K562 (cell line): ENCODE measurements around the gene OIT3. TPM values are rescaled to one million over a fixed set of nuclear protein-coding genes. Genes with fewer than 3 reads are reported as not detected.

ENCODE experiments used
- ATAC-seq: fragments of 200-7000 bp; cut with Tn5 transposase; 3 replicates; pipeline ENCODE4 v1.9.1; 2020; ENCODE audit warnings: moderate library complexity
- BruUV-seq: library from RNA; stranded (reverse); fragments of 400-500 nt; replicated peaks from 2 replicates; lab custom pipeline; 2021; lab: Mats Ljungman, UMichigan
- CTCF ChIA-PET: fragments of 300-600 bp; formaldehyde crosslinking; extraction: SDS; loops from one replicate; lab custom pipeline; 2021; ENCODE audit warnings: low intra/inter-chr PET ratio; lab: Yijun Ruan, JAX
- POLR2A ChIA-PET: fragments of 300-600, 350-650 bp; sonication (Branson Sonifier 250); formaldehyde crosslinking; extraction: SDS; loops from one replicate; lab custom pipeline; 2021; ENCODE audit warnings: antibody characterized with exemption, inconsistent platforms; lab: Yijun Ruan, JAX
- DNase-seq, 4 experiments: peaks; one replicate each; pipeline versions ENCODE4 v3.0.0 to v3.0.0-alpha.2; 2011 to 2018; ENCODE audit warnings: low spot score in 3 of 4, mixed read lengths in 3 of 4; ENCODE audit errors: extremely low read depth in 1 of 4
- FAIRE-seq: peaks from 2 replicates; lab custom pipeline; 2011; peaks lifted over from hg19 to GRCh38; lab: Jason Lieb, UNC
- H2AFZ ChIP-seq: 2 replicates; pipeline ENCODE4 v1.6.0; 2011; ENCODE audit warnings: low read depth, low read length, control low read depth, inconsistent platforms
- H3K27ac ChIP-seq: fragments of 200-600 bp; 3 replicates; pipeline ENCODE4 v1.8.0; 2011; ENCODE audit warnings: low read depth, mild to moderate bottlenecking, control low read depth, inconsistent platforms, low read length, moderate library complexity, mixed read lengths; ENCODE audit errors: extremely low read depth
- H3K27me3 ChIP-seq, 2 experiments: fragments of 300-600 bp in 1 of 2; 2 replicates in 1 of 2; 3 replicates in 1 of 2; pipeline versions ENCODE4 v1.6.0 to v1.8.0; 2011; ENCODE audit warnings: inconsistent platforms in 2 of 2, low read length in 2 of 2, mild to moderate bottlenecking in 1 of 2, mixed read lengths in 1 of 2, moderate library complexity in 1 of 2; ENCODE audit not compliant: control insufficient read depth in 2 of 2, insufficient read depth in 2 of 2
- H3K36me3 ChIP-seq: fragments of 300-600 bp; 3 replicates; pipeline ENCODE4 v1.8.0; 2011; ENCODE audit warnings: mild to moderate bottlenecking, low read length, inconsistent platforms; ENCODE audit not compliant: control insufficient read depth, insufficient read depth
- H3K4me1 ChIP-seq, 2 experiments: fragments of 200-600 bp in 1 of 2; replicated peaks in 1 of 2; 2 replicates in 1 of 2; 3 replicates in 1 of 2; pipeline versions ENCODE4 v1.5.1 to v1.8.0; 2011; ENCODE audit warnings: inconsistent platforms in 2 of 2, low read length in 2 of 2, mild to moderate bottlenecking in 1 of 2, mixed read lengths in 1 of 2, moderate library complexity in 1 of 2; ENCODE audit not compliant: control insufficient read depth in 2 of 2, insufficient read depth in 2 of 2
- H3K4me2 ChIP-seq: 2 replicates; pipeline ENCODE4 v1.6.1; 2011; ENCODE audit warnings: low read length, control low read depth, inconsistent platforms, mixed read lengths; ENCODE audit not compliant: insufficient read depth
- H3K4me3 ChIP-seq: fragments of 200-600 bp; sonication (generic), shearing (Covaris generic); 2 replicates; pipeline ENCODE4 v1.5.1; 2016; ENCODE audit warnings: control low read depth, inconsistent platforms
- H3K79me2 ChIP-seq: fragments of 200-600 bp; 3 replicates; pipeline ENCODE4 v1.8.0; 2011; ENCODE audit warnings: low read length, inconsistent platforms; ENCODE audit not compliant: control insufficient read depth, insufficient read depth
- H3K9ac ChIP-seq, 2 experiments: 2 replicates each; pipeline versions ENCODE4 v1.6.0 to v1.6.1; 2011; ENCODE audit warnings: low read depth in 2 of 2, low read length in 2 of 2, control low read depth in 1 of 2, inconsistent platforms in 1 of 2, mild to moderate bottlenecking in 1 of 2, mixed read lengths in 1 of 2; ENCODE audit not compliant: insufficient read depth in 1 of 2
- H3K9me1 ChIP-seq: one replicate; pipeline ENCODE4 v1.6.0; 2011; ENCODE audit warnings: inconsistent platforms, mild to moderate bottlenecking, low read length, moderate library complexity; ENCODE audit not compliant: control insufficient read depth, insufficient read depth
- H3K9me3 ChIP-seq: replicated peaks from 2 replicates; pipeline ENCODE4 v1.5.1; 2011; ENCODE audit warnings: low read depth, low read length, inconsistent platforms; ENCODE audit not compliant: control insufficient read depth, insufficient read depth
- H4K20me1 ChIP-seq: replicated peaks from 2 replicates; pipeline ENCODE4 v1.6.1; 2011; ENCODE audit warnings: low read length, inconsistent platforms, mixed read lengths; ENCODE audit not compliant: control insufficient read depth, insufficient read depth
- CTBP1 ChIP-seq: fragments of 450-650 bp; IDR thresholded peaks from 2 replicates; pipeline ENCODE4 v1.6.1; 2016; ENCODE audit warnings: borderline replicate concordance
- FOXJ3 ChIP-seq: sonication (generic); formaldehyde crosslinking; IDR thresholded peaks from 2 replicates; pipeline ENCODE4 v1.4.0; 2020; ENCODE audit warnings: mild to moderate bottlenecking, missing genetic modification reagents
- MAFF ChIP-seq: IDR thresholded peaks from 2 replicates; pipeline ENCODE4 v1.6.1; 2012; ENCODE audit warnings: low read length, improper control_type of control experiment
- WGBS: fragments of 100-300 bp; shearing (Covaris generic); methylation state at CpG from one replicate; pipeline ENCODE4 v1.1.6; 2016; ENCODE audit warnings: low coverage, mixed read lengths; ENCODE audit not compliant: insufficient coverage; ENCODE audit errors: missing lambda C conversion rate; 5-methylcytosine and 5-hydroxymethylcytosine counted together
- in situ Hi-C: fragments of 300-500 bp; cut with MboI; formaldehyde crosslinking; loops from 4 replicates; pipeline ENCODE4 v1.15.0; 2018; ENCODE audit warnings: inconsistent platforms, mixed read lengths
- intact Hi-C: fragments of 100-400 bp; cut with micrococcal nuclease; formaldehyde crosslinking; loops from 2 replicates; pipeline ENCODE4 v1.14.2; 2022
- polyA plus RNA-seq, 8 experiments: library from polyadenylated mRNA; depleted of rRNA in 4 of 8; stranded (reverse) in 5 of 8; unstranded in 3 of 8; fragments of >200 nt; fragmentation: Nextera tagmentation in 2 of 8; fragmentation: Illumina TruSeq in 1 of 8; extraction: Ambion mirVana in 2 of 8; extraction: Trizol in 1 of 8; gene quantifications; 2 replicates each; pipeline versions ENCODE4 v1.2.1 to v1.2.3, GENCODE V29; 2011 to 2014; ENCODE audit warnings: inconsistent platforms in 1 of 8, missing spikeins in 1 of 8
- total RNA-seq, 7 experiments: library from RNA; depleted of rRNA in 6 of 7; stranded (reverse); fragments of >200 nt in 6 of 7; fragmentation: Illumina TruSeq in 2 of 7; extraction: Trizol in 2 of 7; gene quantifications; 2 replicates each; pipeline versions ENCODE4 v1.2.1 to v1.2.3, GENCODE V29; 2011 to 2021; ENCODE audit warnings: low replicate concordance in 1 of 7
- TF ChIP-seq, protein P1 (sequence below): sonication (generic); formaldehyde crosslinking; IDR thresholded peaks from 2 replicates; pipeline ENCODE4 v1.8.1; 2023; ENCODE audit warnings: mild to moderate bottlenecking, missing genetic modification reagents
- TF ChIP-seq, protein P2 (sequence below), 2 experiments: fragments of 450-650 bp in 1 of 2; sonication (generic) in 1 of 2; formaldehyde crosslinking in 1 of 2; IDR thresholded peaks in 1 of 2; conservative IDR thresholded peaks in 1 of 2; 2 replicates each; pipeline versions ENCODE4 v1.6.1 to v1.8.1; 2016 to 2023; ENCODE audit warnings: mild to moderate bottlenecking in 2 of 2, moderate library complexity in 2 of 2, inconsistent platforms in 1 of 2, missing genetic modification reagents in 1 of 2
- TF ChIP-seq, protein P3 (sequence below): IDR thresholded peaks from 2 replicates; pipeline ENCODE4 v1.6.1; 2016; ENCODE audit warnings: missing genetic modification characterization, missing compliant biosample characterization

The OIT3 gene
- total and polyA plus RNA-seq, 9 of the 15 experiments (the other 6 are each of a cell fraction or from before 2014, with no cell fraction given) = not detected

DNA sequence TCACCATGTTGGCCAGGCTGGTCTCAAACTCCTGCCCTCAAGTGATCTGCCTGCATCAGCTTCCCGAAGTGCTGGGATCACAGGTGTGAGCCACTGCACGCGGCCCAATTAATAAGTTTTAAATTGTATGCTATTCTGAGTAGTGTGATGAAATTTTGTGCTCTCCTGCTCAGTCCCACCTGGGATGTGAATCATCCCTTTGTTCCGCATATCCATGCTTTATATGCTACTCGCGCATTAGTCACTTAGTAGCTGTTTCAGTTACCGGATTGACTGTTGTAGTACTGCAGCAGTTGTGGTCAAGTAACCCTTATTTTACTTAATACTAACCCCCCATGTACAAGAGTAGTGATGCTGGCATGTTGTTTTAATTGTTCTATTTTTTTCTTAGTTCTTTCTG lies 47.3 kb upstream of the OIT3 start:
- CTCF ChIA-PET = no interaction called here
- intact Hi-C loops = no loop called here
- no TSS peak for BruUV-seq
- peaks cover 3% of the 10 kb centered on the region; the same call in 1 of the 2 replicates for H3K9me3 ChIP-seq
- H4K20me1 ChIP-seq = no peaks in the 10 kb centered on the region
- H3K9me1 ChIP-seq = no peaks in the 10 kb centered on the region
- TF ChIP-seq, protein P1, sequence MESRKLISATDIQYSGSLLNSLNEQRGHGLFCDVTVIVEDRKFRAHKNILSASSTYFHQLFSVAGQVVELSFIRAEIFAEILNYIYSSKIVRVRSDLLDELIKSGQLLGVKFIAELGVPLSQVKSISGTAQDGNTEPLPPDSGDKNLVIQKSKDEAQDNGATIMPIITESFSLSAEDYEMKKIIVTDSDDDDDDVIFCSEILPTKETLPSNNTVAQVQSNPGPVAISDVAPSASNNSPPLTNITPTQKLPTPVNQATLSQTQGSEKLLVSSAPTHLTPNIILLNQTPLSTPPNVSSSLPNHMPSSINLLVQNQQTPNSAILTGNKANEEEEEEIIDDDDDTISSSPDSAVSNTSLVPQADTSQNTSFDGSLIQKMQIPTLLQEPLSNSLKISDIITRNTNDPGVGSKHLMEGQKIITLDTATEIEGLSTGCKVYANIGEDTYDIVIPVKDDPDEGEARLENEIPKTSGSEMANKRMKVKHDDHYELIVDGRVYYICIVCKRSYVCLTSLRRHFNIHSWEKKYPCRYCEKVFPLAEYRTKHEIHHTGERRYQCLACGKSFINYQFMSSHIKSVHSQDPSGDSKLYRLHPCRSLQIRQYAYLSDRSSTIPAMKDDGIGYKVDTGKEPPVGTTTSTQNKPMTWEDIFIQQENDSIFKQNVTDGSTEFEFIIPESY = peak; percentile 72; the same call in 1 of the 2 replicates
- TF ChIP-seq FOXJ3 (CRISPR knock-in tag) (no peak), MAFF (no peak)
- TF ChIP-seq, all 486 proteins: peak for 1
- Histone ChIP-seq H3K4me3 (no peak overlapping the region), H3K4me2 (no peak overlapping the region), H3K9ac (no peak overlapping the region), H2AFZ (no peak overlapping the region), H3K4me1 (no peaks in the 10 kb centered on the region), H3K27me3 (no peaks in the 10 kb centered on the region), H3K79me2 (no peaks in the 10 kb centered on the region), H3K36me3 (no peaks in the 10 kb centered on the region), H3K27ac (no peak overlapping the region)
- no peak for FAIRE-seq
- no peak for DNase-seq
- POLR2A ChIA-PET = interaction anchor here (0.8 kb wide), 1 partner anchor 11 kb away, joined by 3 read pairs; no protein-coding TSS in a partner anchor
- ATAC-seq = no peak
- in situ Hi-C loops = no loop called here
- WGBS = 93% methylated on average over 7 of the region's 7 CpGs

DNA sequence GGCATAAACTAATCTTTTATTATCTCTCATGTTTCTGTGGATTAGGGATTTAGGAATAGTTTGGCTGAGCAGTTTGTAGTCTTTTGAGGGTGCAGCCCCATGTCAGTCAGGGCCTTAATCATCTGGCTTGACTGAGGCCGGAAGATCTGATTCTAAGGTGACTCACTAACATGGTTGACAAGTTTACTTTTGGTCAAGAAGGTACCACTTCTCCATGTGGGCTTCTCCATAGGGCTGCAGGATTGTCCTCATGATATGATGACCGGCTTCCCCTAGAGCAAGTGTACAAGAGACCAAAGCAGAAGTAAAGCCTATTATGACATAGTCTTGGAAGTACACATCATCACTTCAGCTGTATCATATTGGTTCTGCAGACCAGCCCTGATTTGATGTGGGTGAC lies 45.9 kb upstream of the OIT3 start:
- CTCF ChIA-PET = no interaction called here
- TF ChIP-seq, protein P2, sequence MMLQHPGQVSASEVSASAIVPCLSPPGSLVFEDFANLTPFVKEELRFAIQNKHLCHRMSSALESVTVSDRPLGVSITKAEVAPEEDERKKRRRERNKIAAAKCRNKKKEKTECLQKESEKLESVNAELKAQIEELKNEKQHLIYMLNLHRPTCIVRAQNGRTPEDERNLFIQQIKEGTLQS (IDR thresholded peaks at IDR 0.05) = peak; percentile 32; the same call in 1 of the 2 replicates
- TF ChIP-seq, protein P2 (CRISPR knock-in tag; conservative IDR thresholded peaks at IDR 0.05) = no peak
- TF ChIP-seq, protein P3, sequence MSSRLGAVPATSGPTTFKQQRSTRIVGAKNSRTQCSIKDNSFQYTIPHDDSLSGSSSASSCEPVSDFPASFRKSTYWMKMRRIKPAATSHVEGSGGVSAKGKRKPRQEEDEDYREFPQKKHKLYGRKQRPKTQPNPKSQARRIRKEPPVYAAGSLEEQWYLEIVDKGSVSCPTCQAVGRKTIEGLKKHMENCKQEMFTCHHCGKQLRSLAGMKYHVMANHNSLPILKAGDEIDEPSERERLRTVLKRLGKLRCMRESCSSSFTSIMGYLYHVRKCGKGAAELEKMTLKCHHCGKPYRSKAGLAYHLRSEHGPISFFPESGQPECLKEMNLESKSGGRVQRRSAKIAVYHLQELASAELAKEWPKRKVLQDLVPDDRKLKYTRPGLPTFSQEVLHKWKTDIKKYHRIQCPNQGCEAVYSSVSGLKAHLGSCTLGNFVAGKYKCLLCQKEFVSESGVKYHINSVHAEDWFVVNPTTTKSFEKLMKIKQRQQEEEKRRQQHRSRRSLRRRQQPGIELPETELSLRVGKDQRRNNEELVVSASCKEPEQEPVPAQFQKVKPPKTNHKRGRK (tag) = no peak
- 0 out of 2 replicates have a peak, but pooled peaks have one; percentile 15 for TF ChIP-seq CTBP1

More for the DNA sequence above, 45.9 kb upstream of the OIT3 start:
- intact Hi-C loops = no loop called here
- Histone ChIP-seq H3K27ac (no peak overlapping the region), H3K27me3 (no peaks in the 10 kb centered on the region), H3K4me3 (no peak overlapping the region), H3K4me1 (no peaks in the 10 kb centered on the region), H3K79me2 (no peaks in the 10 kb centered on the region), H3K9ac (no peak overlapping the region), H2AFZ (no peak overlapping the region), H3K36me3 (no peaks in the 10 kb centered on the region), H3K9me1 (no peaks in the 10 kb centered on the region), H4K20me1 (no peaks in the 10 kb centered on the region), H3K9me3 (peaks cover 5% of the 10 kb centered on the region; the same call in 1 of the 2 replicates), H3K4me2 (no peak overlapping the region)
- POLR2A ChIA-PET = no interaction called here
- ATAC-seq (no peak), FAIRE-seq (no peak), DNase-seq (no peak)
- 59% methylated on average over 2 of the region's 2 CpGs for WGBS
- BruUV-seq = no TSS peak
- in situ Hi-C loops = no loop called here
